Naive thymus-derived CD8-positive, alpha-beta T cell (primary cell): Measurements from ENCODE around the gene OPCML. TPM values are rescaled to one million over a fixed set of nuclear protein-coding genes. Genes with fewer than 3 reads are reported as not detected.

Experiments
- ATAC-seq, 2 donors: fragments of 150-1000 bp; cut with Tn5 transposase in 1 of 2; sonication (Bioruptor Pico), chemical (Tn5 transposase) in 1 of 2; 1 replicate in 1 of 2; 2 replicates in 1 of 2; pipeline ENCODE4 v1.10.0; 2021; ENCODE audit warnings: mild to moderate bottlenecking in 2 of 2, moderate library complexity in 2 of 2
- POLR2A ChIA-PET: fragments of 350-600 bp; sonication (Branson Sonifier 250); formaldehyde crosslinking; loops from one replicate; lab custom pipeline; 2021; ENCODE audit warnings: antibody characterized with exemption; lab: Charles Lee
- DNase-seq, 10 donors: peaks; one replicate each; pipeline versions ENCODE4 v3.0.0 to v3.0.0-alpha.2; 2020 to 2022
- H3K27ac Mint-ChIP-seq, 10 donors: one replicate each; pipeline ENCODE4 v1.8.0; 2020 to 2022; ENCODE audit warnings: mild to moderate bottlenecking in 10 of 10, mixed read lengths in 10 of 10, moderate library complexity in 4 of 10, inconsistent platforms in 1 of 10
- H3K27me3 Mint-ChIP-seq, 5 donors: one replicate each; pipeline ENCODE4 v1.8.0; 2021 to 2022; ENCODE audit warnings: mixed read lengths in 5 of 5
- H3K36me3 Mint-ChIP-seq, 3 donors: one replicate each; pipeline ENCODE4 v1.8.0; 2020 to 2022; ENCODE audit warnings: mixed read lengths in 3 of 3, mild to moderate bottlenecking in 2 of 3, inconsistent platforms in 1 of 3
- H3K4me1 Mint-ChIP-seq, 4 donors: one replicate each; pipeline ENCODE4 v1.8.0; 2021 to 2022; ENCODE audit warnings: mixed read lengths in 4 of 4
- H3K4me3 Mint-ChIP-seq, 10 donors: one replicate each; pipeline ENCODE4 v1.8.0; 2020 to 2022; ENCODE audit warnings: mild to moderate bottlenecking in 10 of 10, mixed read lengths in 10 of 10, moderate library complexity in 6 of 10, inconsistent platforms in 1 of 10
- H3K9me3 Mint-ChIP-seq, 9 donors: one replicate each; pipeline ENCODE4 v1.8.0; 2020 to 2022; ENCODE audit warnings: mixed read lengths in 9 of 9, mild to moderate bottlenecking in 3 of 9, inconsistent platforms in 1 of 9, moderate library complexity in 1 of 9
- polyA plus RNA-seq, 3 donors: library from polyadenylated mRNA; unstranded; fragments of 300-500 nt; fragmentation: Illumina TruSeq; gene quantifications; one replicate each; pipeline ENCODE4 v1.2.3, GENCODE V29; 2021
- total RNA-seq, 8 experiments: library from RNA in 2 of 8; stranded (reverse) in 2 of 8; gene quantifications; one replicate each; pipeline ENCODE4 v1.2.3 and lab custom pipeline; 2021 to 2026

OPCML gene
- total and polyA plus RNA-seq, 5 experiments from 2014 or later = not detected

DNA sequence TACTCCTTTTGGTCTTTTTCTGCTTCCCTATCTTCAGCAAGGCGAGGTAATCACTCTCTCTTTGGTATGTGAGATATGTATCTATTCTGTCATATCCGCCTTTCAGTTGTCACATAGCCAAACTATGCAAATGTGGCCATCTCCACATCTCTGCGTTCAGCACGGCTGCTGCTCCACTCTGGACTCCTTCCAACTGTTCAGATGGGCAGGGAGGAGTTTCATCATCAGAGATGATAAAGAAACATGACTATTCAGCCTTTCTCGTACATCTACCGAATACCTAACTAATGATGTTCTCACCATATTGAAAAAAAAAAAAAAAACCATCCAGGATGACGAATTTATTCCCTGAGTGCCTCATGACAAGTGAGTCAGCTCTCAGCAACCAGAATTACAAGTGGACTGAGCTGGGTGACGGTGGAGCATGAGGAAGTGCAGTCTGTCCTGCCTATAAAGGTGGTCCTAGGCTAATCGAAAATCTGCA lies 899.6 kb downstream of the OPCML start:
- Mint-ChIP-seq H3K4me3 (no peak overlapping the region), H3K9me3 (peaks cover 0 to 12% (median 0%) of the 10 kb centered on the region in 9 donors), H3K27me3 (no peaks in the 10 kb centered on the region), H3K27ac (no peak overlapping the region), H3K36me3 (no peaks in the 10 kb centered on the region), H3K4me1 (no peaks in the 10 kb centered on the region)
- POLR2A ChIA-PET = interaction anchor here (0.6 kb wide), 1 partner anchor 309 kb away, joined by 3 read pairs; no protein-coding TSS in a partner anchor
- DNase-seq (no peak), ATAC-seq (no peak)

DNA sequence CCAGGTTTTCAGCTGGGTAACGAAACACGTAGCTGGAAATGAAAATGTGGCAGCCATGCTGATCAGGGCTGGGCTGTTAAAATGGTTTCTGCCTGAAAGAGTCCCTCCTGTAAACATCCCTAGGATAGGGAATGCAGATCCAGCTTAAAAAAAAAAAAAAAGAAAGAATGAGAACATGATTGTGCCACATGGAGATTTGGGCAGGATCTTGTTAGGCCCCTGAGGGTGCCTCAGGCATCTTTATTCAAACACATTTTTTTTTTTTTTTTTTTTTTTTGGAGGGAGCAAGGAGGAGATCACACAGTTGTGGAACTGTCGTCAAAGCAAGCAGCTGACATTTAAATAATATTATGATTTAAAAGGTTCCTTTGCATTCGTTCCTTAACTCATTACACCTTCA lies 900.3 kb downstream of the OPCML start:
- POLR2A ChIA-PET = no interaction called here
- Mint-ChIP-seq H3K36me3 (no peaks in the 10 kb centered on the region), H3K27ac (no peak overlapping the region), H3K4me3 (no peak overlapping the region), H3K27me3 (no peaks in the 10 kb centered on the region), H3K9me3 (peaks cover 0 to 15% (median 0%) of the 10 kb centered on the region in 9 donors), H3K4me1 (no peaks in the 10 kb centered on the region)
- DNase-seq = no peak
- ATAC-seq = no peak

DNA sequence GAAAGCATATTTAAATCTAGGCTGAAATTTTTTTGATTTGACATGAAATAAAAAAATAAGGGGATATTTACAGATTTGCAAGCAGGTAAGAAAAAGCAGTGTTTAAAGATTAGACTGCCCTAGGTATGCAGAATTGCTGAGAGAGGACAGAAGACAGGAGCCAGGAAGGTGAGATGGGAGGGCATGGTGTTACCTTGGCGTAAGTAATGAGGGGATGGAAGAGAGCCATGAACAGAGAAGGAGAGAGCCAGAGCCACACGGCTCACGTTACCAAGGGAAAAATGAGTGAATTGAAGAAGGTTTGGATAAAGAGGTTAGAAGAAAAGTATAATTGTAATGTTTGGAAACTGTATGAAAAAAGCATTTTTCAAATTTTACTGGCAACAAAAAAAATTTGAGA lies 904.3 kb downstream of the OPCML start:
- ATAC-seq (no peak), DNase-seq (no peak)
- POLR2A ChIA-PET = no interaction called here
- peaks cover 0 to 20% (median 0%) of the 10 kb centered on the region in 9 donors for H3K9me3 Mint-ChIP-seq
- H3K36me3 Mint-ChIP-seq = no peaks in the 10 kb centered on the region
- no peak overlapping the region for H3K27ac Mint-ChIP-seq
- peaks cover 0 to 4% (median 0%) of the 10 kb centered on the region in 5 donors for H3K27me3 Mint-ChIP-seq
- H3K4me1 Mint-ChIP-seq = no peaks in the 10 kb centered on the region
- no peak overlapping the region for H3K4me3 Mint-ChIP-seq

DNA sequence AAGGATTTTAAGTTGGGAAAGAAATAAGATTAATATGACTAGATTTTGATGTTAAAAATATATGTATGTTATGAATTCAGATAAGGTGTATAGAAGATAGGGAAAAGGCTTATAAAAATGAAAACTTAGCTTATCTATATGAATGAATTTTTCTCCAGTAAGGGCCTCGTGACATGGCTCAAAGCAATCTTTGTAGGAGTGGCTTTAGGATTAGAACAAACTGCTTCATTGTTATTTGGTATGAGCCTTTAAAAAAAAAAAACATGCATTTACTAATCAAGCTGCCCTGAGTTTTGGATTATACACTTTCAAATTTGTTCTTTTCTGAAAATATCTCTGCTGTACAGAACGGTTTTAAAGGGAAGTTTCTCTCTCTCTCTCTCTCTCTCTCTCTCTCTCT lies 905.9 kb downstream of the OPCML start:
- Mint-ChIP-seq H3K27me3 (peaks cover 0 to 4% (median 0%) of the 10 kb centered on the region in 5 donors), H3K4me3 (no peak overlapping the region), H3K9me3 (peaks cover 0 to 20% (median 0%) of the 10 kb centered on the region in 9 donors), H3K36me3 (no peaks in the 10 kb centered on the region), H3K4me1 (no peaks in the 10 kb centered on the region), H3K27ac (no peak overlapping the region)
- DNase-seq (no peak), ATAC-seq (no peak)
- POLR2A ChIA-PET = no interaction called here

DNA sequence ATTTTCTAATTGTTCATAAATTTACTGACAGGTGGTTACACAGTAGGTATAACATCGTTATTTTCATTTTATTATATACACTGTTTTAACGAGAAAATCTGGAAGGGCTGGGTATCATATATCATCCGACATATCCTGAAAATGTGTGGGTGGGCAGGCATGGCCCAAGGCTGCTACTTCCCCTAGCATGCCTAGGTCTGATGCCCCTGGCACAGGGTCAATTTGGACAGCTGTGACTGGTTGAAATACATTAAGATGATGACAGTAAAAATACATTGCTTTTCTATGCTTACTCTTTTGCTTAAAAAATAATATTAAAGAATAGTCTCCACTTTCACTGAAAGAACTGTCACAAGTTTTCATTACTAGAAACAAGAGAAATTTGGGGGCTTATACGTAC lies 908.8 kb downstream of the OPCML start:
- Mint-ChIP-seq H3K27me3 (peaks cover 0 to 8% (median 0%) of the 10 kb centered on the region in 5 donors), H3K9me3 (peaks cover 0 to 26% (median 0%) of the 10 kb centered on the region in 9 donors), H3K4me1 (no peaks in the 10 kb centered on the region), H3K36me3 (no peaks in the 10 kb centered on the region), H3K27ac (no peak overlapping the region), H3K4me3 (no peak overlapping the region)
- POLR2A ChIA-PET = no interaction called here
- DNase-seq (no peak), ATAC-seq (no peak)

DNA sequence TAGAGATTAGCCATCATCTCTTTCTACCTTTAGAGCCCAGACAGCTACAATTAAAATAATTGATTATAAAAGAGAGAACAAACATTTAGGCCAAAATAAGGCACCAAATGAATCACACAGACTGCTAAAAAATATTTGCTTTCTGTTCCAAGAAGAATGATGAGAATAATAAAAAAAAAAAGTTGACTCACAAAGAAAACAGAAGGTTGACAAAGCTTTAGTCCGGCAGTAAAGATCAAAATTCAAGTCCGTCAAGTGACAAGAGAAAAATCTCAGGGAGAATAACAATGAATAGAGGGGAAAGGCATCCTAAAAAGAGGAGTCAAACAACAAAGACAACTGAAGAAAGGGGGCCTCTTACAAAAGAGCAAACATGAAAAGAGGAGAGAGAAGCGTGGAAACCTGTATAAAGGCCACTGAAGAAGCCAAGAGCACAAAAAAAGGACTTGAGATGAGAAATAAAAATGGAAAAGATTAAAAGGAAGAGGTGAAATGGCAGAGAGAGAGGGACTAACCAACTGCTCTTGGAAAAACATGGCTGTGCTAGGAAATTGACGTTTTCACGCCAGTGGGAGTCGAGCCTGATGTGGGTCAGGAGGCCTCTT lies 910.2 kb downstream of the OPCML start:
- no peak overlapping the region for H3K4me3 Mint-ChIP-seq
- H3K27me3 Mint-ChIP-seq = peaks cover 0 to 8% (median 0%) of the 10 kb centered on the region in 5 donors
- ATAC-seq (no peak), DNase-seq (no peak)
- no peaks in the 10 kb centered on the region for H3K36me3 Mint-ChIP-seq
- POLR2A ChIA-PET = no interaction called here
- no peaks in the 10 kb centered on the region for H3K4me1 Mint-ChIP-seq
- peaks cover 0 to 21% (median 0%) of the 10 kb centered on the region in 9 donors for H3K9me3 Mint-ChIP-seq
- no peak overlapping the region for H3K27ac Mint-ChIP-seq

DNA sequence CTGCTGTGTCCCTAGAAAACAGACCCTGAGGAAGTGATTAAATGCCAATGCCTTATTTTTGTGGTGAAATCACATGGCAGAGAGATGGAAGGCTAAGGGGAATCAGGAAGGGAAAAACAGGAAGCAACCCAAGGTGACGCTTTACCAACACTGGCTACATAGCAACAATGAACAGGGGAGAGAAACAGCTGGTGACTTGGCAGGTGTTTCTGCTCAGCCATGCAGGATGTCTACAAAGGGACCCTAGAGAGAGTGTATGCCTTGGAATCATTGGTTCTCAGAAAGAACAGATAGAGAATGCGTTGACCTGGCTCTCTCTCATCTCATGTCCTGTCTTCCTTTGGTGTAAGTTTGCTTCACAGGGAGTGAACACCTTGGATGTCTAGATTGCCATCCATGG lies 911.9 kb downstream of the OPCML start:
- peaks cover 0 to 21% (median 0%) of the 10 kb centered on the region in 9 donors for H3K9me3 Mint-ChIP-seq
- POLR2A ChIA-PET = no interaction called here

DNA sequence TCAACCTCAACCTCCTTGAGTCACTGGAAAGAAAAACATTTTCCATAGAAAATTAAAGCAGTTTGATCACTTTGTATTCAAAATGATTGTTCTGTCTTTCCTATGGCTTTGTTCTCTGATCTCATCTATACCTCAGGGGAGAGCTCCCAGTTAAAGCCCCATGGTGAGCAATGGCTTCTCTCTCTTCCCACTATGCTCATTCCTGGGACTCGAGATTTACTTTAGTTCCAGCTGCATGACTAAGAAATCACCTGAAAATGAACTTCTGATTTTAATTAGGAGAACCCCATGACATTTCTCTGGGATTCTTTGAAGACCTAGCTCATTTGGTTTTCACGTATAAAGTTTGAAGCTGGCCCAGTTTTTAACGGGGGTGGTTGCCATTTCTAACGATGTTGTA lies 921.5 kb downstream of the OPCML start:
- no peak overlapping the region for H3K4me3 Mint-ChIP-seq
- H3K36me3 Mint-ChIP-seq = no peaks in the 10 kb centered on the region
- ATAC-seq = no peak
- DNase-seq = no peak
- H3K27me3 Mint-ChIP-seq = peaks cover 0 to 4% (median 3%) of the 10 kb centered on the region in 5 donors
- POLR2A ChIA-PET = no interaction called here
- H3K4me1 Mint-ChIP-seq = no peaks in the 10 kb centered on the region
- H3K9me3 Mint-ChIP-seq = peaks cover 0 to 7% (median 0%) of the 10 kb centered on the region in 9 donors
- no peak overlapping the region for H3K27ac Mint-ChIP-seq

More for the DNA sequence above, 911.9 kb downstream of the OPCML start:
- DNase-seq (no peak), ATAC-seq (no peak)
- Mint-ChIP-seq H3K27ac (no peak overlapping the region), H3K27me3 (peaks cover 0 to 8% (median 0%) of the 10 kb centered on the region in 5 donors), H3K36me3 (no peaks in the 10 kb centered on the region), H3K4me1 (no peaks in the 10 kb centered on the region), H3K4me3 (no peak overlapping the region)

DNA sequence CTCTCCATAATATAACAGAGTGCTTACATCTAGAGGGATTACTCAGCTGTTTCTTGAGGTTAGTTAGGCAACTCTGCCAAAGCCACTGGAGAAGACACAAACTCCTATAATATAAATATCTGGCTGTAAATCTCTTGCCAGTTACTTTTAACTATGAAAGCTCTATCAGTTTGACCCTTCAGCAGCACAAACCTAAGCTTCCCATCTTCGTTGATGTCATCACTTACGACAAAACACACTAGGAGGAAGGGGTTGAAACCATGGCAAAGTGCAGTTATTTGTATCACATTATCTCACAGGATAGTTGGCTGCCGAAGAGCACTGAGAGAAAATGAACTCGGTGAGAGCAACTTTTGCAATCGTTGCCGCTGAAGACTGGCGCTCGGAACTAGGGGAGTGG lies 922.1 kb downstream of the OPCML start:
- no peak for ATAC-seq

DNA sequence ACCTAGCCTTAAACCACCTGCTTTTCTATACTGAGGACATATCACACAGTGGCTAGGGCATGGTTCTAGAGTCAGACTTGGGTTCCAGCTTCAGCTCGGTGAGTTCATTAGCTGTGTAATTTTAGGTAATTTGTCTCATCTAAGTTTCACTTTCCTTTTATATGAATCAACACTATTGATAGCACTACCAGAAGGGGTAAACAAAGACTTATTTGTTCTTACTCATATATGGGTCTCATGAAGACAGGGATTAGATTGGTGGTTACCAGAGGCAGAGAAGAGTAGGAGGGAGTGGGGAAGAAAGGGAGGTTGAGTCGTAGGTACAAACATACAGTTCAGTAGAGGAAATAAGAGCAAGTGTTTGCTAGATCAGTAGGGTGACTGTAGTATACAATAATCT lies 924.7 kb downstream of the OPCML start:
- peaks cover 0 to 6% (median 0%) of the 10 kb centered on the region in 9 donors for H3K9me3 Mint-ChIP-seq
- no peak overlapping the region for H3K27ac Mint-ChIP-seq
- H3K4me1 Mint-ChIP-seq = no peaks in the 10 kb centered on the region
- no peak for ATAC-seq
- no peak overlapping the region for H3K4me3 Mint-ChIP-seq
- H3K27me3 Mint-ChIP-seq = peaks cover 0 to 19% (median 6%) of the 10 kb centered on the region in 5 donors
- no peak for DNase-seq
- POLR2A ChIA-PET = no interaction called here
- H3K36me3 Mint-ChIP-seq = no peaks in the 10 kb centered on the region

More for the DNA sequence above, 922.1 kb downstream of the OPCML start:
- Mint-ChIP-seq H3K4me3 (no peak overlapping the region), H3K4me1 (no peaks in the 10 kb centered on the region), H3K27ac (no peak overlapping the region), H3K27me3 (peaks cover 0 to 6% (median 3%) of the 10 kb centered on the region in 5 donors), H3K36me3 (no peaks in the 10 kb centered on the region), H3K9me3 (peaks cover 0 to 10% (median 0%) of the 10 kb centered on the region in 9 donors)
- POLR2A ChIA-PET = no interaction called here
- no peak for DNase-seq

DNA sequence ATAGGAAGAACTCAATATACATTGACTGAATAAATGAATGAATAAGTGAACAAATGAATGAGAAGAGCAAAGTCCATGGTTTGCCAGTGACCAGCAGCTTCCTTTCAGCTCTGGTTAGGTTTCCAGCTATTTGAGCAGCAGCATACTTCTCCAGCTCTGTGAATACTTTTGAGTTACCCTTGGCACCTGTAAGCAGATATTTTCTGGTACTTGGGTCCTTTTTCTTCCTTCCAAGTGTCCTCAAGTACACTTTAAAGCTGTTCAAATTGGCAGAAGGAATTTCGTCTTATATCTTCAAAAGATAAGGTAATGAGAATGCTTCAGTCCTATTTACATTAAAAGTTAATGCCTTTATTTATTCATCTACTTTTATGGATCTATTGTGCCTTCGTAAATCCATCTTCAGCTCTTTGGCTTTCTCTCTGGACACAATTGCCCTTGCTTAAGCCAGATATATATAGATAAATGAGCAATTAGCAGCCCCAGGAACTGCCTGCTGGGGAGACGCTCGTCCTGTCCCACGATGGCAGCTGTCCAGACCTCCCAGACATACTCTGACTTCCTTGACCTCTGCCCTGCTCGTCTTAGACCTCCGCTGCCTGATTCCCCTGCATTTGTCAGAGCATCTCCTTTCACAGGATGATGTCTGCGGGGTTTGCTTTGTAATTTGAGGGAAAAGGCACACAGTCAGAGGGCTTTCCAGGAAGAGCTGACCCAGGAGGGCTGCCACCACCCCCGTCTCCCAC lies 926.3 kb downstream of the OPCML start:
- POLR2A ChIA-PET = no interaction called here
- Mint-ChIP-seq H3K27ac (no peak overlapping the region), H3K36me3 (no peaks in the 10 kb centered on the region), H3K27me3 (peaks cover 0 to 19% (median 6%) of the 10 kb centered on the region in 5 donors), H3K9me3 (peaks cover 0 to 6% (median 0%) of the 10 kb centered on the region in 9 donors), H3K4me3 (no peak overlapping the region), H3K4me1 (no peaks in the 10 kb centered on the region)
- no peak for ATAC-seq
- no peak for DNase-seq

DNA sequence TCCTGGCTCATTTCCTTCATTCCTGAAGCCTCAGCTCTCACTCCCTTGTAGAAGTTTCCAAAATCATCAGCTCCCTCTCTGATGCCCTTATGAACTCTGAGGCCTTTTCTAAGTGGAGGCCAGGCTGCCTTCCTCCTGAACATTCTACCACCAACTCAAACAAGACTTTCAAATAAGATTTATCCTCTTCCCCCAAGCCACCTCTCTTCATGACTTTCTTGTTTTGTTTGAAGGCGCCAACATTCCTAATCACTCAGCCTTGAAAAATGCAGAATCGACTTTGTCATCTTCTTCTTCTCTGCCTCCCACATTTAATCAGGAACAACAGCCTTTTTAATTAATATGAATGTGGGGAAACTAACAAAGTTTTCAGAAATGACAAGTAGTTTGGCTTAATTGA lies 927.9 kb downstream of the OPCML start:
- ATAC-seq (no peak), DNase-seq (no peak)
- POLR2A ChIA-PET = no interaction called here
- Mint-ChIP-seq H3K4me3 (no peak overlapping the region), H3K27me3 (peaks cover 0 to 19% (median 4%) of the 10 kb centered on the region in 5 donors), H3K27ac (no peak overlapping the region), H3K9me3 (peaks cover 0 to 6% (median 0%) of the 10 kb centered on the region in 9 donors), H3K36me3 (no peaks in the 10 kb centered on the region), H3K4me1 (no peaks in the 10 kb centered on the region)

DNA sequence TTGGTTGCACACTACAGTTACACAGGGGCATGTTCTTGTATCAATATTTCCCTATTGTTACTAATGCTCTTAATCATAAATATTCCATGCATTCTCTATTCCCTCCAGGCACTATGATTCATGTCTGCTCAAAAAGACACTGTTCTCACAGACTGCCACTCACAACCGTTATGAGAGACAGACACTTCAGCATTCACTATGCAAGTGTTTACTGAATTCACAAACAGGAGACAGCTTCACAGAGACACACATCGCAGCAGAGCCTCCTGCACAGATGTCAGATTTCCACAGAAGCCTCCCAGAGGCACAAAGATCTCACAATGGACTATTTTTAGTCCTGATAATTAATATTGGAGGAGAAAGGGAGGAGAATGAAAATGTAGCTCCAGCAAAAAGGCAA lies 930.4 kb downstream of the OPCML start:
- Mint-ChIP-seq H3K27ac (no peak overlapping the region), H3K4me3 (no peak overlapping the region), H3K4me1 (no peaks in the 10 kb centered on the region), H3K36me3 (no peaks in the 10 kb centered on the region), H3K9me3 (peaks cover 0 to 3% (median 0%) of the 10 kb centered on the region in 9 donors), H3K27me3 (peaks cover 0 to 19% (median 2%) of the 10 kb centered on the region in 5 donors)
- DNase-seq (no peak), ATAC-seq (no peak)
- POLR2A ChIA-PET = no interaction called here
